Stimulated activated CD4-positive, alpha-beta T cell treated with anti-CD3 and anti-CD28 coated beads, Interleukin-2, amount 100 ng/mL, for 48 hours (primary cell): ENCODE data around the gene SEC14L3.
A peak's percentile ranks its signal among the peaks of the same experiment; 100 is the strongest.

Experiments
- DNase-seq, 2 donors: peaks; one replicate each; pipeline ENCODE4 v3.0.0-alpha.2; 2020

Gene SEC14L3

GRCh38 chr22:30441088-30441487, 30.7 kb downstream of the SEC14L3 start:
- no peak for DNase-seq

DNA sequence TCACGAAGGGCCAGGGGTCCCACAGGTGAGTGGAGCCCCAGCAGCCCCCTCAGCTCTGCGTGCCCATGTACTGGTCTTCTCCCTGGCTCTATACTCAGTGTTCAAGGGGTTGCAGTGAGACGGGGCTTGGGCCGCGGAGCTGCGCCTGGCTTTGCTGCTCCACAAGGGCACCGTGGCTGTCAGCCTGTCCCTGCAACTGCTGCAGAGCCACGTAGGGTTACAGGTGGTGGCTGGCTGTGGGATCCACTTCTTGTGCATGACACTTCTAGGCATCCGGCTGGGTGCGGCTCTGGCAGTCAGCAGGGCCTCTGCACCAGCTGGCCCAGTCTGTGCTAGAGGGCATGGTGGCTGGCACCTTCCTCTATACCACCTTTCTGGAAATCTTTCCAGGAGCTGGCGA, 32.0 kb downstream of the SEC14L3 start:
- DNase-seq = no peak

DNA sequence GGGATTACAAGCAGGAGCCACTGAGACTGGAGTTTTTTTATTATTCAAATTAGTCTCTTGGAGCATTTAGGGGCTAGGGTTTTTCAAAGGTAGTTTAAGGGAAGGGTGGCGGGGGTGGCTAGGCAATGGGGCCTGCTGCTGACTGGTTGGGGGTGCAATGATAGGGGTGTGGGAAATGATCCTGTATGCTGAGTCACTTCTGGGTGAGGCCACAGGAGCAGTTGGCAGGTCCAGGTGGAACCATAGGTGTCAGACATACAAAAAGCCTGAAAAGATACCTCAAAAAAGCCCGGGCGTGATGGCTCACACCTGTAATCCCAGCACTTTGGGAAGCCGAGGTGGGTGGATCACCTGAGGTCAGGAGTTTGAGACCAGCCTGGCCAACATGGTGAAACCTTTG, 32.6 kb downstream of the SEC14L3 start:
- DNase-seq = no peak

DNA sequence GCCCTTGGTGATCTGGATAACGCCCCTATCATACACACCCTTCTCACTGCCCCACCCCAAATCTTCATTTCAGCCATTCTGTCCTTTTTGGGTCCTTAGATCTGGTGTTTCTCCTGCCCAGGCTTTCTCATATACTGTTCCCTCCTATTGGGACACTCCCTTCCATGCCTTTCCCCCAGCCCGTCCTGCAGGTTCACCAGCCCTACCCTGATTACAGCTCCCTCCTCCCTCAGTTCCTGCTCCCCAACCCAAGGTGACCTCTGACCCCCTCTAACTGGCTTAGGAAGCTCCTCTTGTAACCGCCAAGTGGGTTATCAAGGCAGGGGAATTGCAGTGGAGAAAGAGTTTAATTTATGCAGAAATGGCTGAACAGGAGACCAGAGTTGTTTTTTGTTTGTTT, 33.3 kb downstream of the SEC14L3 start:
- no peak for DNase-seq

GRCh38 chr22:30436196-30436595, 35.6 kb downstream of the SEC14L3 start:
- DNase-seq = no peak

DNA sequence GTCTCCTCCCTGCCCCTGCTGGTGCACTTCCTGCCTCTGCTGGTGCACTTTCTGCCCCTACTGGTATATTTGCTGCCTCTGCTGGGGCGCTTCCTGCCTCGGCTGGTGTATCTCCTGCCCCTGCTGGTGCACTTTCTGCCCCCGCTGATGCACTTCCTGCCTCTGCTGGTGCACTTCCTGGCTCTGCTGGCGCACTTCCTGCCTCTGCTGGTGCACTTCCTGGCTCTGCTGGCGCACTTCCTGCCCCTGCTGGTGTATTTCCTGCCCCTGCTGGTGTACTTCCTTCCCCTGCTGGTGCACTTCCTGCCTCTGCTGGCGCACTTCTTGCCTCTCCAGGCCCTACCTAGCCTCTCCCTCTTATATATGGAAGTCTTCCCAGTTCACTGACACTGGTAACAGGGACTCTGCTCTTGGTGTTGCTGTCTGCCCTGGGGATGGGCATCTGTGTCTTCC, 36.1 kb downstream of the SEC14L3 start:
- peak; percentile 49 to 59 for DNase-seq

GRCh38 chr22:30434843-30435242, 37.0 kb downstream of the SEC14L3 start:
- no peak for DNase-seq

DNA sequence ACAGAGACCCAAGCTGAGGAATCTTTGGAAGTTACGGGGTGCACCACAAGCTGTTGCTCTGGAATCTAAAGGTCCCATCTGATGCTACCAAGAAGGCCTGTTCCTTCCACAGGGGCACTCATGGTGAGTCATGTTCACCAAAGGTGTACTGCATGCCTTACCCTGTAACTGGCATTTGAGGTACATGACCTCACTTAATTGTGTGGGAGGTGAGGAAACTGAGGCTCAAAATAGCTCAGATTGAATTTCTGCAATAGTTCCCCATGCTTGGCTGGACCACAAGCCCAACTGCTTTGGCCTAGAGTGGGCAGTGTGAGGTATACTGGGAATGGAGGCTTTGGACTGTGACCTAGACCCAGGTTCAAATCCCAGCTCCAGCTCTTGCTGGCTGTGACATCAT, 38.0 kb downstream of the SEC14L3 start:
- DNase-seq = no peak

- DNase-seq = no peak
Measured at GRCh38 chr22:30433227-30433626, 38.6 kb downstream of the SEC14L3 start.

GRCh38 chr22:30432520-30432919, 39.3 kb downstream of the SEC14L3 start:
- DNase-seq = no peak

- no peak for DNase-seq
Measured at GRCh38 chr22:30432096-30432495, 39.7 kb downstream of the SEC14L3 start.

- DNase-seq = no peak
Measured at GRCh38 chr22:30430933-30431332, 40.9 kb downstream of the SEC14L3 start.

DNA sequence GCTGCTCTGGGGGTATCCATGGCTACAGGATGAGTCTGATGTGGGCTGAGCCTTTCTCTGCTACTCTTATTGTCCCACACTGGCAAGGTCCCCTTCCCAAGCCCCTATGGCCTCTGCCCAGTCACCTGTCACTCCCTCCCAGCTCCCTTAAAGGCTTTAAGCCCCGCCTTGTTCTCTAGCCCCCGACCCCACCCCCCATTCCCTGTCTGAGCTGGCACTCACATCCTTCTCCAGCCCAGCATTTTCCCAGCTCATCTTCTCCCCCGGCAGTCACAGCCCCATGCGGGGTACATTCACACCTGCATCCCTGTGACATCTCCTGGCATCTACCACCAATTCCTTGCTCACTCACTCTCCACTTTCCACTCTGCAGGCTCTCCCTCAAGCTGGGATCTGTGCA, 41.9 kb downstream of the SEC14L3 start:
- no peak for DNase-seq

GRCh38 chr22:30427871-30428270, 43.9 kb downstream of the SEC14L3 start:
- no peak for DNase-seq

GRCh38 chr22:30426388-30427353, 45.1 kb downstream of the SEC14L3 start:
- peak; percentile 80 to 91 for DNase-seq

- DNase-seq = peak; percentile 39 to 46
Measured at GRCh38 chr22:30425616-30426387, 46.0 kb downstream of the SEC14L3 start, which contains the start of gene MTFP1. Gene MTFP1, plus strand, starts transcription at chr22:30425768. Its CDS starts 112 bp downstream, at chr22:30425880.

DNA sequence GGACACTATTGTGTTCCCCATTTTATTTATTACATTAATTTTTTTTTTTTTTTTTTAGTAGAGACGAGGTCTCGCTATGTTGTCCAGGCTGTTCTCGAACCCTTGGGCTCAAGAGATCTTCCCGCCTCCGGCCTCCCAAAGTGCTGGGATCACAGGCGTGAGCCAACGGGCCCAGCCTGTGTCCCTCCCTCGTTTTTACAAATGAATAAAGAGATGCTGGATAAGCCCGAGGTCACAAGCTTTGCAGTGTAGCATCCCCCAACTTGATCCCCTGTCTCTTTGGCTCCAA, 46.5 kb downstream of the SEC14L3 start:
- DNase-seq = no peak

- peak in 1 of 2 donors; percentile 30 for DNase-seq
Measured at GRCh38 chr22:30424534-30425326, 47.1 kb downstream of the SEC14L3 start.

DNA sequence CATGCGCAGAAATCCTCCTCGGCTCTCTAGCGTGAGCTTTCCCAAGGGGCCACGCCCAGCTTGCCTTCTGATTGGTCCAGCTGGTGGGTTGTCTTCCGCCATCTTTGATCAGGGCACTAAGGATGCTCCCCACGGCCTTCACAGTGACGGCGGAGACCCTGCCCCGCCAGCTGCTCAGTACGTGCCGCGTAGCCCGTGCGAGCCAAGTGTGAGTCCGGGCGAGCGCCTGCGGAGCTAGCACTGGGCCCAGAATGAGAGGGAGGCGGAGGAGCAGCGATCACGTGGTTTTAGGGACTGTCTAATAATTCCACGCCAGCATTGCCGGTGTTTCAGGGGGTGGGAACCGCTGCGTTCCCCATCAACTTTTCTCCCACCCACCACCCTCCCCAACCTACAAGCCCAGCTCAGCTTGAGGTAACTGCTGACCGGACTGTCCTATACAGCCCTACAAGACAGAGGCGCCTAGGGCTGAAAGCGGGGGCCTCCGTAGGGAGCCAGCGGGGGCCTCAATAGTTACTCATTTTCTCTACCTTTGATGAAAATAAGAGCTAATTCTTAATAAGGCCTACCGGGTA, 47.8 kb downstream of the SEC14L3 start:
- DNase-seq = peak; percentile 93 to 97

GRCh38 chr22:30423301-30423958, 48.4 kb downstream of the SEC14L3 start:
- DNase-seq = peak; percentile 54 to 59

DNA sequence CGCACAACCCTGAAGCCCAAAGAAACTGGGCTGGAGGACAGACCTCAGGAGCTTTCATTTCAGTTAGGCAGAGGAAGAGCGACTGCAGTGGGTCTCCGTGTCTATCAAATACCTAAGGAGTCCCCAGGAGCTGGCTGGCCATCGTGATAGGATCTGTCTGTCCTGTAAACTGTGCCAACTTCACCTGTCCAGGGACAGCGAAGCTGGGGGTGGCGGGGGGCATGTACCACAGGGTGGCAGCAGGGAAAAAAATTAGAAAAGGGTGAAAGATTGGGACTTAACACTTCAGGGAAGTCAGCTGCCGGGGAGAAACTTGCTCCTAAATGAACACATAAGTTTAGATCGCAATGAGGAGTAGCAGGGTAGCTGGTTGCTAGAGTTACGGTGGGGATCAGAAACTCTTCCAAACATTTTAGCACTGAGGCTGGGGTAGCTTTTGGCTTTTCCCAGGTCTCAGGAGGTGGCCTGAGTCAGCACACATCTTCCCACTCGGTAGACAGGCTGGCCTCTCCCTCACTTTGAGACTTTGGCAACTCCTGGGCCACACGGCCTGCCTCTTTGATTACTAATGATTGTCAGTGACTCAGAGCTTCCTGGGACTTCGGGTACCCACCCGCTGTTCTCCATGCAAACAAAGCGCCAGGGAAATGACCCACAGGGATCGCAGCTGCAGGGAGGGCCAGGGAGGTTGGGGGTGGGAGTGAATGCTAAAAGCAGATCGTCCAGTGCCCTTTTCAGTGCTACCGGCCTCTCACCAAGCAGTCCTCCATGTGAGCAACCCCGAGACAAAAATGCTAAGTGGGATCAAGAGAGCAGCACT, 49.1 kb downstream of the SEC14L3 start:
- DNase-seq = peak in 1 of 2 donors; percentile 41
